ENCODE measurements around the gene NAT10. TPM values are rescaled to one million over a fixed set of nuclear protein-coding genes. Genes with fewer than 3 reads are reported as not detected.

NAT10 gene
- total RNA-seq, 1 experiment from 2014 or later = 103 TPM

DNA sequence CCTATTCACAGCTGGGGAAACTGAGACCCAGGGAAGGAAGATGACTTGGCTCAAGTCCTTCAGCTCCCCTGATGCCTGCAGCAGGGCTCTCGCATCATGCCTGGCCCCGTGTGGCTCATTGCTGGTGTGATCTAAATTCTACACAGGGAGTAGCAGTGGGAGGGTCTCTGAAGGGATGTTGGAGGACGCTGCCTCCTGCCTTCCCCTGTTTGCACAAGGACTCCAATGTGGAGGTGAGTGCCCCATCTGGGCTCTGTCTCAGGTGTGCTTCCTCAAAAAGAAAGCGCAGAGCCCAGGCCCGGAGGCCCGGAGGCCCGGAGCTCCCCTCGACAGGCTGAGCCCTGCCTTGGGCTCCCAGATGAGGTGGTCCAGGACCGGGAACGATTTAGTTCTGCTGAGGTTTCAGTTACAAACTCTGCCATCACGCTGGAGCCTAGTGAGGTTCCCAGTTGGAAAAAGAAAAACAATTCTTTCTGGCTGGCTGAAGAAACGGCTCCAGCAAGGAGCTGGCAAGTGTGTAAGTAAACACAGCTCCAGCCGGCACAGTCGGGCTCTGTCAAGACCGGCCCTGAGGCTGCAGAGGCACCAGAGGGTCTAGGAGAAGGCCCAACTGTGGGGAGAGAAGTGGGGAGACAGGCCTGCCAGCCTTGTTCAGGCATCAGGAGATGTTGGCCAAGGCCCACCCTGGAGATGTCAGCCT is 49.8 kb downstream of the NAT10 start:
- Mint-ChIP-seq H3K36me3 (ENCODE audit: insufficient read depth in 1 of 3, low read depth in 3 of 3) (peaks cover 6 to 23% (median 7%) of the 10 kb centered on the region in 3 experiments; a peak in 5 of 7 replicates), H3K27me3 (ENCODE audit: low read depth) (no peaks in the 10 kb centered on the region), H3K9me3 (no peaks in the 10 kb centered on the region), H3K4me3 (no peak overlapping the region), H3K4me1 (no peaks in the 10 kb centered on the region), H3K27ac (no peak overlapping the region)
- Histone ChIP-seq H3K14ac (ENCODE audit: insufficient read depth, low read length) (no peak overlapping the region), H3K18ac (ENCODE audit: insufficient read length, low read depth, low read length) (no peak overlapping the region), H3K27ac (ENCODE audit: insufficient read length, low read depth, low read length) (no peak overlapping the region), H2BK15ac (ENCODE audit: low read depth, low read length) (no peak overlapping the region), H3K4me1 (ENCODE audit: insufficient read depth, low read length) (no peaks in the 10 kb centered on the region), H3K23ac (ENCODE audit: insufficient read length, low read depth, low read length) (no peak overlapping the region), H2BK120ac (ENCODE audit: low read depth, low read length, poor library complexity, severe bottlenecking) (no peak overlapping the region), H4K8ac (replicated peaks; ENCODE audit: insufficient read length, low read depth, low read length) (no peak overlapping the region), H2BK12ac (ENCODE audit: insufficient read length, low read depth, low read length) (no peak overlapping the region), H3K9me3 (ENCODE audit: control insufficient read depth, low read depth, low read length) (no peaks in the 10 kb centered on the region), H3K27me3 (ENCODE audit: insufficient read depth, low read length) (no peaks in the 10 kb centered on the region), H2AFZ (ENCODE audit: low read length) (no peak overlapping the region), H3K4ac (ENCODE audit: low read depth, low read length) (no peak overlapping the region), H4K20me1 (ENCODE audit: control insufficient read depth, insufficient read depth, insufficient read length) (no peaks in the 10 kb centered on the region), H4K5ac (ENCODE audit: insufficient read length, low read depth, low read length) (no peak overlapping the region), H3K56ac (ENCODE audit: insufficient read length, low read depth, low read length) (no peak overlapping the region), H3K4me2 (ENCODE audit: insufficient read depth, insufficient read length, low read length) (no peak overlapping the region), H2BK5ac (ENCODE audit: insufficient read length, low read length) (no peak overlapping the region), H2AK5ac (ENCODE audit: insufficient read length, low read length) (no peak overlapping the region), H3T11ph (ENCODE audit: low read length) (no peak overlapping the region), H3K9ac (ENCODE audit: extremely low read depth, insufficient read length, low read length) (no peak overlapping the region), H3K79me1 (ENCODE audit: insufficient read depth, low read depth, low read length, poor library complexity, severe bottlenecking) (no peaks in the 10 kb centered on the region), H4K91ac (ENCODE audit: insufficient read length, low read depth, low read length) (no peak overlapping the region), H3K79me2 (ENCODE audit: insufficient read depth, low read length) (no peaks in the 10 kb centered on the region), H3K23me2 (ENCODE audit: insufficient read length, low read depth, low read length, poor library complexity, severe bottlenecking) (no peaks in the 10 kb centered on the region), H2BK20ac (ENCODE audit: low read depth, low read length, poor library complexity, severe bottlenecking) (no peak overlapping the region)
- no CpG with 5 or more reads among the region's 15 CpGs for WGBS (ENCODE audit: extremely low coverage, insufficient read length, low lambda C conversion rate)
- TF ChIP-seq, protein P1, sequence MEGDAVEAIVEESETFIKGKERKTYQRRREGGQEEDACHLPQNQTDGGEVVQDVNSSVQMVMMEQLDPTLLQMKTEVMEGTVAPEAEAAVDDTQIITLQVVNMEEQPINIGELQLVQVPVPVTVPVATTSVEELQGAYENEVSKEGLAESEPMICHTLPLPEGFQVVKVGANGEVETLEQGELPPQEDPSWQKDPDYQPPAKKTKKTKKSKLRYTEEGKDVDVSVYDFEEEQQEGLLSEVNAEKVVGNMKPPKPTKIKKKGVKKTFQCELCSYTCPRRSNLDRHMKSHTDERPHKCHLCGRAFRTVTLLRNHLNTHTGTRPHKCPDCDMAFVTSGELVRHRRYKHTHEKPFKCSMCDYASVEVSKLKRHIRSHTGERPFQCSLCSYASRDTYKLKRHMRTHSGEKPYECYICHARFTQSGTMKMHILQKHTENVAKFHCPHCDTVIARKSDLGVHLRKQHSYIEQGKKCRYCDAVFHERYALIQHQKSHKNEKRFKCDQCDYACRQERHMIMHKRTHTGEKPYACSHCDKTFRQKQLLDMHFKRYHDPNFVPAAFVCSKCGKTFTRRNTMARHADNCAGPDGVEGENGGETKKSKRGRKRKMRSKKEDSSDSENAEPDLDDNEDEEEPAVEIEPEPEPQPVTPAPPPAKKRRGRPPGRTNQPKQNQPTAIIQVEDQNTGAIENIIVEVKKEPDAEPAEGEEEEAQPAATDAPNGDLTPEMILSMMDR (conservative IDR thresholded peaks at IDR 0.05) = no peak
- no peak for DNase-seq

Data from H9 (cell line).